ENCODE data around the gene VAMP2. TPM values are rescaled to one million over a fixed set of nuclear protein-coding genes. Genes with fewer than 3 reads are reported as not detected.

Gene VAMP2
- total RNA-seq, 1 donor, result 40.3 TPM

DNA sequence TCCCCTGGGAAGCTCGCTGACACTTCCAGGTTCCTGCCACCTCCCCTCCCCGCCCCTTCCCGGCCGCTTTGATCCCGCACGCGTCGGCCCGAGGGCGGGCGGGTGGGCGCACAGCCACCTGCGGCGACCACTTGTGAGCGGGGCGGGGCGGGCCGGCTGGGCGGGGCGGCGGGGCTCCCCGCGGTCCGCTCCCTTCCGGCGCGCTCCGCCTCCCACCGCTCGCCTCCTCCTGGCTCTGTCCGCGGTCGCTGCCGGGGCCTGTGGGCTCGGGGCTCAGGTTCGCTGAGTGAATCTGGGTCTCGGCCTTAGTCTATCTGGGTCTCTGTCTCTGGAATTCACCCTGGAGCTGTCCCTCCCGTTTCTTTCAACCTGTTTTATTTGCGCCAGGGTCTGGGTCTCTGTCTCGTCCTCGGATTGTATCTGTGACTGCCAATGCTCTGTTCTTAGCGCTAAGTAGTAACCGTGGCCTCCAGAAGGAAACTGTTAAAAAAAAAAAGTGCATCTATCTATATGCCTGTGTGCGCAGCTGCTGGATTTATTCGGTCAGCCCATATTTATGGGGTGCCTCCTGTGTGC is 36.2 kb downstream of the VAMP2 start:
- peaks cover 57% of the 10 kb centered on the region for H3K4me1 ChIP-seq (ENCODE audit: insufficient read depth, low read length)
- H3K27me3 ChIP-seq (ENCODE audit: insufficient read depth, low read length), result peaks cover 50% of the 10 kb centered on the region
- H3K9me3 ChIP-seq (ENCODE audit: low read depth, low read length), result no peaks in the 10 kb centered on the region
- H3K4me3 ChIP-seq (ENCODE audit: low read length), result peak overlapping the region; percentile 47

DNA sequence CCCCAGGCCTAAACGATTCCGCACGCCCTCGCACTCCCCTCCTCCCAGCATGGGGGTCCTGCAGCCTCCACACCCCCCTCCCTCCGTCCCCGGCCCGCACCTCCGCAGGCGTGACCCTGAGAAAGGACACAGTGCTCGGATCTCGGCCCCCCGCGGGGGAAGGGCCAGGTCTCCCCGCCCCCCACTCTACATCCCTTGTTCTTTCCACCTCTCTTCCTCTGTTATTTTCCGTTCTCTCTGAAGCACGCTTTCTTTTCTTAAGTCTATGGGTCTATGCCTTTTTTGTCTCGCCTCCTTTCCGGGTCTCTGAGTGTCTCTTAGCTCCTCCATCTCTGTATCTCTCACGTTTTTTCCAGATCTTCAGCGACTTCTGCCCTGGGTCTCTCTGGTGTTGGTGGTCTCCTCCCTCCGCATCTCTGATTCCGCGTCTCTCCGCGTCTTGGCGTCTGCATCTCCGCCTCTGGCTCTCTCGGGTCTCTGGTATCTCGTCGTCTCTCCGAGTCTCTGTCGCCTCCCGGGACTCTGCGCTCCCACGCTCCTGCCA is 36.7 kb downstream of the VAMP2 start:
- Histone ChIP-seq H3K4me1 (ENCODE audit: insufficient read depth, low read length) (peaks cover 62% of the 10 kb centered on the region), H3K4me3 (ENCODE audit: low read length) (peak overlapping the region; percentile 47), H3K27me3 (ENCODE audit: insufficient read depth, low read length) (peaks cover 52% of the 10 kb centered on the region), H3K9me3 (ENCODE audit: low read depth, low read length) (no peaks in the 10 kb centered on the region)

DNA sequence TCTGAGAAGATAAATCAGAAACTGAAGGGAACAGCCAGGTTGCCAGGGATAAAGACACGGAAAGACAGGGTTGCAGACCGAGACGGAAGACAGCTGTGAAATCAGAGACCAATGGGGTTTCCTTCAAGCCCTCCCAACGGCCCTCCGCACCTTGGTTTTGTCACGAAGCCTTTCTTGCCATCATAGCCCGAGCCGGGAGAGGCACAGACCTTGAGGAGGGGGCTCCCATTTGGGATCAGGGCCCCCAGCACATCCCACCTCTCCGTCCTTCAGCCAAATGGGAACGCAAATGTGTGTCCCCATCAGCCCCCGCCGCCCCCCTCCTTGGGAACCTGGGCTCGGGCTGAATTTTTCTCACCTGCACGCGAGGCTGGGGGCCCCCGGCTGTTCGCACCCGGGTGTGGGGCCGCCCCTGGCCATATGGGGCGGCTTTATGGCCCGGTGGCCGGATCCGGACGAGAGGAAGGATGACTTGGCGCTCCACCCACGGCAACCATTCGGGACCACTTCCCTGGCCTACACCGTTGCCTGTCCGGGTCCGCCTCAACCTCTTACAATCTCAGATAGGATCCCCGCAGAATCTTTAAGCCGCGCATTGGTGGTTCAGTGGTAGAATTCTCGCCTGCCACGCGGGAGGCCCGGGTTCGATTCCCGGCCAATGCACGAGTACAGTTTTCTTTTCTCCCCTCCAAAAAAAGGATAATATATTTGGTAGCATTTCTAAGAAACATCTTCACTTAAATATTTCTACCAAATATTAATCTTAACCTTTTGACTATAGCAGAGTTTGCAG is 37.4 kb downstream of the VAMP2 start:
- Histone ChIP-seq H3K4me3 (ENCODE audit: low read length) (peak overlapping the region; percentile 47), H3K9me3 (ENCODE audit: low read depth, low read length) (no peaks in the 10 kb centered on the region), H3K4me1 (ENCODE audit: insufficient read depth, low read length) (peaks cover 69% of the 10 kb centered on the region), H3K27me3 (ENCODE audit: insufficient read depth, low read length) (peaks cover 56% of the 10 kb centered on the region)

DNA sequence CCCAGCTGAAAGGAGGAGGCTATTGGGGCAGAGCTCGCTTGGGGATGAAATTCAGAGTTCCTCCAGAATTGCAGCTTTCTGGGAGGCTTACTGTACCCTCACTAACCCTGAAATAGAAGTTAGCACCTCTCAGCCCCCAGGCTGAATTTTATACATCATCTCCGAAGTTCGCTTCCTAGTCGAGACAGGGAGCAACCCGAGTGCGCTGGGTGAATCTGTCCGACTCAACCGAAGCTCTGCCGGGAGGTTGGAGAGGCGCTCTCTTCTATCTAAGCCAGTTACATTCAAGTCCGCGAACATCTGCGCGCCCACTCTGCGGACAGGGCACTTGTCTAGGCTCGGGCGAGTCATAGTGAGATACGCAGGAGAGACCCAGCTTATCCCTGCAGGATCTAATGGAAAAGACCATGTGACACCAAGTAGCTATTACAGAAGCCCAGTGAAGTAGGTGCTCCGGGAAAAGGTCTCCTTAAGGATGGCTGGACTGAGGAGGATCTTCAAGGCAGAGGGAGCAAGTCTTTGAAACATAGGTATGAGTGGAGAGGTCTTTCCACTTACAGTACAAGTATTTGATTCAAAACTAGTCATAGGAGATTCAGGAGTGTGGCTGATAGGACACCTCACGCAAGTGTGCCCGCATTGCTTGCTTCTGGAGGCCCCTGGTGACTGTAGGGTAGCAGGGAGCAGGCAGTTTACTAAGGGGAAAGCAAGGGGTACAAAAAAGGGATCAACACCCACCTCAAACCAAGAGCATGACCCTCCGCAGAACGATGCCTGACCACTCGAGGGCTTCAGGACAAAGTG is 38.2 kb downstream of the VAMP2 start:
- H3K9me3 ChIP-seq (ENCODE audit: low read depth, low read length), result no peaks in the 10 kb centered on the region
- H3K4me1 ChIP-seq (ENCODE audit: insufficient read depth, low read length), result peaks cover 73% of the 10 kb centered on the region
- no peak overlapping the region for H3K4me3 ChIP-seq (ENCODE audit: low read length)
- peaks cover 56% of the 10 kb centered on the region for H3K27me3 ChIP-seq (ENCODE audit: insufficient read depth, low read length)

DNA sequence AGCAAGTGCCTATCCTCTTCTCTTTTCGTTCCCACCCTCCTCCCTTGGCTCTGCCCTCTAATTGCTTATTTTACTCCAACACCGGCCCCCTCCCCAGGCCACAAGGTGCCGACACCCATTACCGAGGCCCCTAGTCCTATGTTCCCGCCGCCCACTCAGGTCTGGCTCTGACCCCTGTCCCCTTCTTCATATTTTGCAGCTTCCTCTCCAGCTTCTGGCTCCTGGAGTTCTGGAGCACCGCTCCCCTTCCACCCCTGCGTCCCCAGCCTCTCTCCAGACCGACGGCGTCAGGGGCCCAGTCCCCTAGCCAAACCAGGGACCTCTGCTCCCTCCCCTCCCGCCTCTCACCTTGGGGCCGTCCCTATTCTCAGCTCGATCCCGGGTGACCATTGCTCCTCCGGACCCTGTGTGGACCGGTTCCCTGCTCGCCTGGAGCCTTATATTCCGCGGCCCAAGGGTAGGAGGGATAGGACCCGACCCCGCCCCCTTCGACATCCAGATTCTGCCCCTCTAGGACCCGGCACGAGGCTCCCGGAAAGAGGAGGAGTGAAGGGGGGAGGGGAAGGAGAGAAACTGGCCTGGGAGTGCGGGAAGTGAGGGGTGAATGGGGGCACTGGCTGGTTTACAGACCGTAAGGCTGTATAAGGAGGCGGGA is 38.9 kb downstream of the VAMP2 start, which contains the start of gene HES7:
TSS of gene HES7 (minus strand) at position 412 of the 655 bp plus-strand sequence. CDS start at position 390, 22 bp downstream.
- Histone ChIP-seq H3K9me3 (ENCODE audit: low read depth, low read length) (no peaks in the 10 kb centered on the region), H3K27me3 (ENCODE audit: insufficient read depth, low read length) (peaks cover 56% of the 10 kb centered on the region), H3K4me3 (ENCODE audit: low read length) (no peak within 1 kb of the TSS), H3K4me1 (ENCODE audit: insufficient read depth, low read length) (peaks cover 73% of the 10 kb centered on the region)

DNA sequence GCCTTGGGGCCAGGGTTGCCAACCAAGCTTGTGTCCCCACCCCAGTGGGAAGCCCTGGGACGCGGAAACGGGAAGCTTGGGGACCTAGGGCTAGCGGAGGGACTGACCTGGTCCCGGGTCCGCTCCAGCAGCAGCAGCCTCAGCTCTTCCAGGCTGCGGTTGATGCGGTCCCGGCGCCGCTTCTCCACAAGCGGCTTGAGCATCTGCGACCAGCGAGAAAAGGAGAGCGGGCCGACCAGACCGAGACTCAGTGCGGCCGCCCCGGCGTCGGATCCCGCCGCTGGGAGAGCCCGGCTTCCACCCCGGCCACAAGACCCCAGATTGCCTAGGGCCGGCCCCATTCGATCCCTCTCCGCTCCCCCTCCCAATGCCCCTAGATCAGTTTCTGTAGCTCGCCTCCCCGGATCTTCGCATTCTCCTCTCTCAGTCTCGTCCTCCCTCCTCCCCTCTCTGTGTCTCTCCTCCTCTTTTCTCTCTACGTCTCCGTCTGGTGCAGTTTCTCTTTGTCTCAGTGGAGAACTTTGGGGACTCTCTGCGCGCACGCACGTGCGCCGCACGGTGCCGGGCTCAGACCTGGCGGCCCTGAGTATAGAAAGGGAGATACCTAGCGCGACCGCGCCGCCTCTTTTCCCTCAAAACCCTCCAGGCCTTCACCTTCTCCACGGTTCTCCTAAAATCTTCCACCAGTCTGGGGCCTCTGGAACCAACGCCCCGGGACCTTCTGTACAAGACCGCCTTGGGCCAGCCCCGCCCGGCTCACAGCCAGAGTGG is 39.6 kb downstream of the VAMP2 start:
- no peak overlapping the region for H3K4me3 ChIP-seq (ENCODE audit: low read length)
- H3K9me3 ChIP-seq (ENCODE audit: low read depth, low read length), result no peaks in the 10 kb centered on the region
- peaks cover 80% of the 10 kb centered on the region for H3K4me1 ChIP-seq (ENCODE audit: insufficient read depth, low read length)
- H3K27me3 ChIP-seq (ENCODE audit: insufficient read depth, low read length), result peaks cover 52% of the 10 kb centered on the region

DNA sequence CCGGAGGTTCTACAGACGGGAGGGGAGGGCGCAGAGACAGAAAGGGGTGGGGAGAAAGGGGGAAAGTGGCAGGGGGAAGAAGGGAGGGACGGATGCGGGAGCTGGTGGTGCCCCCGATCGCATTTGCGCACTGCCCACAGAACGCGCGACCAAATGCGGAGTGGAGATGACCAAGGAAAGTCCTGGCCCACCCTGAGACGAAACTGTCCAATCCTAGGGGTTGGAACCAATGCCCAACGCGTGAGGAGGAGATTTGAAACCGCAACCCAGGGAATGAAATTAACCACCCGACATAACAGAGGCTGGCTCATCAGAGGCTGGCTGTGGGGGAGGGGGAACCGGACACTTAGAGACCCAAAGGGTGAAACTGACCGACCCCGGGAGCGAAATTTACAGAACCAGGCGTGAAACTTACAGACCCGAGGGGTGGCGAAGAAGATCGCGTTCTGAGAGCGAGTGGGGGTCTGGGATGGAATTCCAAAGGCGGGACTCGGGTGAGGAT is 40.3 kb downstream of the VAMP2 start:
- Histone ChIP-seq H3K4me3 (ENCODE audit: low read length) (no peak overlapping the region), H3K9me3 (ENCODE audit: low read depth, low read length) (no peaks in the 10 kb centered on the region), H3K27me3 (ENCODE audit: insufficient read depth, low read length) (peaks cover 57% of the 10 kb centered on the region), H3K4me1 (ENCODE audit: insufficient read depth, low read length) (peaks cover 87% of the 10 kb centered on the region)

DNA sequence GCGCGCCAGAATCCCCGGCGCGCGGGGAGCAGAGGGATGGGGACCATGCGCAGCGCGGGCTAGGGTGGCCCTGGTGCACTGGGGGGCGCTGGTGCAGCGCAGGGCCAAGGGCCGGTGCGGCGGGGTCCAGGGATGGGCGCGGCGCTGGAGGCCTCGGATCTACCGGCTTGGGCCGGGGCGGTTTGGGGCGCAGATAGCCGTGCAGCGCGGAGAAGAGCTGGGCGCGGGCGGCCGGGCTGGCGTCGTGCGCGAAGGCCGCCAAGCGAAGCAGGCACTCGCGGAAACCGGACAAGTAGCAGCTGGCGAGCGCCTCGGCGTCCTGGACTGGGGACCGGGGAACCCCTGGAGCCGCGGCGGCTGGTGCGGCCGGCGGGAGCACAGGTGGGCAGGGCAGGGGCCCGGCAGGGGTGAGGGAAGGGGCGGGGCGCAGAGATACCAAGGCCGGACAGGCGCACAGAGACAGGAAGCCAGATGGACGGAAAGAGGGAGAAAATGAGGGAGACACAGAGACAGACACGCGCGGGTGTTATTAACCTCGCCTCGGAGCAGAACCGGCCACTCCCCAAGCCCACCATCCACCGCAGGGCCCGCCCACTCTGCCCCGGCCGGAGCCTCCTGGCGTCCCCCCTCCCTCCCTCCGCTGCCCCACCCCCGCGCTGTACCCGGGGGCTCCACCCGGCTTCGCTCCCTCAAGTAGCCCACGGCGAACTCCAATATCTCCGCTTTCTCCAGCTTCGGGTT is 40.9 kb downstream of the VAMP2 start:
- peak overlapping the region; percentile 16 for H3K4me3 ChIP-seq (ENCODE audit: low read length)
- H3K9me3 ChIP-seq (ENCODE audit: low read depth, low read length), result no peaks in the 10 kb centered on the region
- peaks cover 59% of the 10 kb centered on the region for H3K27me3 ChIP-seq (ENCODE audit: insufficient read depth, low read length)
- H3K4me1 ChIP-seq (ENCODE audit: insufficient read depth, low read length), result peaks cover 87% of the 10 kb centered on the region

DNA sequence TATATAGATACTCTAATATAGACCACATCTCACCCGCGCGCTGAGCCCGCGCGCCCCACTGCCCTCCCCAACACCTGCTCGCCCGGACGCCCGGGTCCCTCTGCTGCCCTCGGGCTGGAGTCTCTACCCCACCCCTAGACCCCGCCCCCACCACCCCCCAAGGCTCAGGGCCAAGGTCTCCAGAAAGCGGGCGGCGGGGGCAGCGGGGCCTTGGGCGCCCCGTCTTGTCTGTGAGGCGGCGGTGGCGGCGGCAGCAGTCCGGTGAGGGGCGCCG is 41.4 kb downstream of the VAMP2 start:
- Histone ChIP-seq H3K9me3 (ENCODE audit: low read depth, low read length) (no peaks in the 10 kb centered on the region), H3K4me1 (ENCODE audit: insufficient read depth, low read length) (peaks cover 85% of the 10 kb centered on the region), H3K27me3 (ENCODE audit: insufficient read depth, low read length) (peaks cover 62% of the 10 kb centered on the region), H3K4me3 (ENCODE audit: low read length) (no peak overlapping the region)

DNA sequence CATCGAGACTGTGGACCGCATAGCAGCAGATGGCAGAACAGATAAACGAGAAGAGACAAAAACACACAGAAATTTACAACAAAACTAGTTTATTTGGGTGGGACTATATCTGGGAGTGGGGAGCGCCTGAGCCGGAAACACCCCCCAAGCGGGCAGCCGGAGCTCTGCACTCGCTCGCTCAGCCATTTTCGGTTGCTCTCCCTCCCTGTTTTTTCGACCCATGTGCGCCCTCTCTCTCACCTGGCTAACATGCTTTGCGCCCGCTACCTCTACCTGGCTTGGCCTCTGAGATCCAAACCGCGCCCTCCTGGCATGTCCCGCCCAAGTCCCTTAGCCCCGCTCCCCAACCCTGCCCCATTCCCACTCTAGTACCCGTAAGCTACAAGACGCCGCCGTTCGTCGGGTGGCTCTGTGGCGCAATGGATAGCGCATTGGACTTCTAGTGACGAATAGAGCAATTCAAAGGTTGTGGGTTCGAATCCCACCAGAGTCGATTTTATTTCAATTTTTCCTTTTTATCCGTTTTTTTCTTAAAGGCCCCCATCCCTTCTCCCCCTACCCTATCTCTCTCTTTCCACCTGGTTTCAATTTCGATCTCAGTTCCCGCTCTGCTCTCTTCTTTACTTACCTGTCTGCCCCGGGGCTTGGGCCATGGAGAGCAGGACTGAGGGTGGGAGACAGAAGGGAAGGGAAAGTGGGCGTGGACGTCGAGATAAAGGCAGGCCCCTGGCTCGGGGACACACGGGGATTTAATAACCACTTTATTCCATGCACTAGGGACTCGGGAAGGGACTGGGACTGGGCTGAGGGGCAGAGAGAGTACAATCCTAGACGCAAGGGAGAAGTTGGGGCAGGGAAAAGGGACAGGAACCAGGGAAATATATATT is 42.0 kb downstream of the VAMP2 start:
- Histone ChIP-seq H3K4me3 (ENCODE audit: low read length) (peak overlapping the region; percentile 20), H3K9me3 (ENCODE audit: low read depth, low read length) (no peaks in the 10 kb centered on the region), H3K27me3 (ENCODE audit: insufficient read depth, low read length) (peaks cover 68% of the 10 kb centered on the region), H3K4me1 (ENCODE audit: insufficient read depth, low read length) (peaks cover 79% of the 10 kb centered on the region)

DNA sequence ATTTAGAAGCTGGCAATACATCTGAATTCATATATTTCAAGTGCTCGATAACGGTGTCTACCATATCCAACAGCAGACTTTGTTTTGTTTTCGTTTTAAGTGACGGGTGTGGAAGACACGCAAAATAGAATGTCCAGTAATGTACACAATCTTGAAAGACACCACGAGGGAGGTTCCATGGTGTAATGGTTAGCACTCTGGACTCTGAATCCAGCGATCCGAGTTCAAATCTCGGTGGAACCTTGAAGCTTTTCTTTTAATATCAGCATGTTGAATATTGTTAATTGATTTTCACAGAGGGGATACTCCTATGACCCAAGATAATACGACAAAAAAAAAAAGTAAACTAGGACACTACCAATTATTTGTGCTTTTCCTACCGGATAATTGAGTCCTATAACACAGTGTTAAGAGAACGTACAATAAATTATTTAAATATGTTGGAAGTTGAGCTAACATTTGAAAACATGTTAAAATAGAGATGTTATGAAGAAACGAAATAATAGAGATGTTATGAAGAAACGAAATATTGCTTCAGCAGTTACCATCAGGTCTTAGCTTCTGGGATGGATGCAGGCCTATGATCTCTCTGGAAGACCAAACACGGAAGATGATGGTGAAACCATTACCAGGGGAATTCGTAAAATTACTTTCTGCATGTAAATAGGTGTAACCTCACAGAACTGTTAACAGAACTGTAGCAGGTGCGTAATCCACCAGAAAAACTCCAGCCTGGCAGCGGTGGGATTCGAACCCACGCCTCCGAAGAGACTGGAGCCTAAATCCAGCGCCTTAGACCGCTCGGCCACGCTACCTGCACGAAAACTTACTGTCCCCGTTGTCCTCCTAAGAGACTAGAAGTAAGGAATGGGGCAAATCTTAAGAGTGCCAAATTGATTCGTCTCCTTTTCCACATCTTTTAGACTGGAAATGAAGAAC is 42.9 kb downstream of the VAMP2 start:
- Histone ChIP-seq H3K4me1 (ENCODE audit: insufficient read depth, low read length) (peaks cover 70% of the 10 kb centered on the region), H3K4me3 (ENCODE audit: low read length) (peak overlapping the region; percentile 38), H3K9me3 (ENCODE audit: low read depth, low read length) (no peaks in the 10 kb centered on the region), H3K27me3 (ENCODE audit: insufficient read depth, low read length) (peaks cover 70% of the 10 kb centered on the region)

Measured in mononuclear cell (primary cell).